Thyroid gland (tissue), 4 donors: ENCODE results near the gene BANF2.

ENCODE experiments used
- POLR2A ChIP-seq, 2 donors: fragments of 450-650 bp; IDR thresholded peaks; one replicate each; pipeline ENCODE4 v1.6.1; 2017; ENCODE audit warnings: antibody characterized with exemption in 2 of 2, mild to moderate bottlenecking in 2 of 2, moderate library complexity in 1 of 2
- TF ChIP-seq, protein P1 (sequence below), 6 experiments: fragments of 200-600 bp in 3 of 6; fragments of 450-650 bp in 3 of 6; sonication (generic) in 3 of 6; IDR thresholded peaks; one replicate each; pipeline ENCODE4 v1.5.1; 2016 to 2019; ENCODE audit warnings: antibody characterized with exemption in 6 of 6, mild to moderate bottlenecking in 2 of 6, inconsistent platforms in 1 of 6, moderate library complexity in 1 of 6

GRCh38 chr20:17771206-17772004, 71.6 kb downstream of the BANF2 start:
- no peak for TF ChIP-seq POLR2A (IDR thresholded peaks at IDR 0.05)
- TF ChIP-seq, protein P1, sequence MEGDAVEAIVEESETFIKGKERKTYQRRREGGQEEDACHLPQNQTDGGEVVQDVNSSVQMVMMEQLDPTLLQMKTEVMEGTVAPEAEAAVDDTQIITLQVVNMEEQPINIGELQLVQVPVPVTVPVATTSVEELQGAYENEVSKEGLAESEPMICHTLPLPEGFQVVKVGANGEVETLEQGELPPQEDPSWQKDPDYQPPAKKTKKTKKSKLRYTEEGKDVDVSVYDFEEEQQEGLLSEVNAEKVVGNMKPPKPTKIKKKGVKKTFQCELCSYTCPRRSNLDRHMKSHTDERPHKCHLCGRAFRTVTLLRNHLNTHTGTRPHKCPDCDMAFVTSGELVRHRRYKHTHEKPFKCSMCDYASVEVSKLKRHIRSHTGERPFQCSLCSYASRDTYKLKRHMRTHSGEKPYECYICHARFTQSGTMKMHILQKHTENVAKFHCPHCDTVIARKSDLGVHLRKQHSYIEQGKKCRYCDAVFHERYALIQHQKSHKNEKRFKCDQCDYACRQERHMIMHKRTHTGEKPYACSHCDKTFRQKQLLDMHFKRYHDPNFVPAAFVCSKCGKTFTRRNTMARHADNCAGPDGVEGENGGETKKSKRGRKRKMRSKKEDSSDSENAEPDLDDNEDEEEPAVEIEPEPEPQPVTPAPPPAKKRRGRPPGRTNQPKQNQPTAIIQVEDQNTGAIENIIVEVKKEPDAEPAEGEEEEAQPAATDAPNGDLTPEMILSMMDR (IDR thresholded peaks at IDR 0.05), result no peak
